NOMO-1 (cell line): ENCODE measurements around the gene TMA7.
"Not testable (repeated sequence)": the region's sequence is repeated elsewhere in the genome, so short reads cannot be mapped to it uniquely, and the experiment has no call there.

Experiments
- DNase-seq, 2 experiments: peaks; one replicate each; lab custom pipeline; 2025; ENCODE audit not compliant: unreplicated experiment in 2 of 2; lab: John Stamatoyannopoulos, UW

The TMA7 gene

DNA sequence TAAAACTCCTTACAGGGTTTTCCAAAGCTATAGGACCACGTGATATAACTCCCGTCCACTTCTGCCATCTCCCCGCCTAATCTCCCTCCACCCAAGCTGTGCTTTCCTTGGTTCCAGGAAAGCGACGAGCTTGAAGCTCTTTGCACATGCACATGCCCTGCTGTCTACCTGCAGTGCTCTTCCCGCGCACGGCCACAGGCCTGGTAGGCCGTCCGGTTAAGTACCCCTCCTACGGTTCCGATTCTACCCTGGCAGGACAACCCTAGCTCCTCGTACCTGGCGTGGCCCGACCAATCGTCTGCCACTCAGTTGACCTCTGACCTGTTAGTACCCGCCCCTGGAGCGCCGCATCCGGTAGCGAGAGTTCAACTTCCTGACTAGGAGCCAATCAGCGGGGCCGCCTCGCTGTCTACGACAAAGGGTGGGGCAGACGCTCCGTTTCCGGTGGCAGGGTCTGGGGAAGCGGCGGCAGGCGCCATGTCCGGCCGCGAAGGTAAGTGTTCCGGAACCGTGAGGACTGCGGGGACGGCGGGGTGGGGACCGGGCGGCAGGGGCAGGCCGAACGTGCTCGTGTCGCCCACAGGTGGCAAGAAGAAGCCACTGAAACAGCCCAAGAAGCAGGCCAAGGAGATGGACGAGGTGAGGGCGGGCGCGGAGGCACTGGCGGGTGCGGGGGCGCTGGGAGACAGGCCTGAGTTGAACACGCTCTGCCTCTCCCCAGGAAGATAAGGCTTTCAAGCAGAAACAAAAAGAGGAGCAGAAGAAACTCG, at the start of gene TMA7, which contains the start of gene CCDC51:
Gene TMA7, plus strand, starts transcription at position 438 of the 770 bp plus-strand sequence. Its CDS starts 40 bp downstream, at position 478.
Gene CCDC51, minus strand, starts transcription at position 300 of the 770 bp plus-strand sequence. CDS start 4,991 bp downstream, outside the sequence.
- peak; percentile 95 to 98 for DNase-seq

DNA sequence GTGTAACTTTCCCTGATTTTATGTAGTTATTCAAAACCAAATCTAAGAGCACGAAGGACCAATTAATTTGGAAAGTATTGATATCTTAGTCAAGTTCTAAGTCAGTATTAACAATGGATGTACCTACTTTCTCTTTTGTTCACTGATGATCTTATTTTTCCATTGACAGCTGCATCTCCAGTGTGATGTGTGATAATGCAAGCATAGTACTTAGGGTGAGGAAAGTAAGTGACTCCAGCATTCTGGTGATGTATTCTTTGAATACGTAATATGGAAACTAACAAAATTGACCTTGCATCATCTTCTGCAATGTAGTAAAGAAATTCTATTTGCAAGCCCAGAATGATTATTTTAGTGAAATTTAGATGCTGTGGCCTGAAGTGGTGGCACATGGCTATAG, 45.7 kb upstream of the TMA7 start:
- no peak for DNase-seq

DNA sequence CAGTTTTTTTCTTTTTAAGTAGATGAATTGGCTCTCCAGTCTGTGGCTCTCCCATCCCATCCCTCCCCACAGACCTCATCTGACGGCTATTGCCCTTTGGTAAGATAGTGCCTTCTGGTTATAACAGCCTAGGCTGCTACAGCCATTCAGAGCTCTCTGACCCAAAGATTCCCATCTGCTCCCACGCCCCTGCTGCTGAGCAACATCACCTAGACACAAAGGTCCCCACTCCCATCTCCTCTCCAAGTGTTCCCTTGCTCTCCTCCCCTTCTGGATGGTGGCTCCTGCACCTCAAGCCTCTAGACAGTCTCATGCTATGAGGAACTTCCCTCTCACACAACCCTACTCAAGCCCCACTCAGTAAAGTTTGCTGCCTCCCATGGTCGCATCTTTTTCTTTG, 44.3 kb upstream of the TMA7 start:
- no peak for DNase-seq

DNA sequence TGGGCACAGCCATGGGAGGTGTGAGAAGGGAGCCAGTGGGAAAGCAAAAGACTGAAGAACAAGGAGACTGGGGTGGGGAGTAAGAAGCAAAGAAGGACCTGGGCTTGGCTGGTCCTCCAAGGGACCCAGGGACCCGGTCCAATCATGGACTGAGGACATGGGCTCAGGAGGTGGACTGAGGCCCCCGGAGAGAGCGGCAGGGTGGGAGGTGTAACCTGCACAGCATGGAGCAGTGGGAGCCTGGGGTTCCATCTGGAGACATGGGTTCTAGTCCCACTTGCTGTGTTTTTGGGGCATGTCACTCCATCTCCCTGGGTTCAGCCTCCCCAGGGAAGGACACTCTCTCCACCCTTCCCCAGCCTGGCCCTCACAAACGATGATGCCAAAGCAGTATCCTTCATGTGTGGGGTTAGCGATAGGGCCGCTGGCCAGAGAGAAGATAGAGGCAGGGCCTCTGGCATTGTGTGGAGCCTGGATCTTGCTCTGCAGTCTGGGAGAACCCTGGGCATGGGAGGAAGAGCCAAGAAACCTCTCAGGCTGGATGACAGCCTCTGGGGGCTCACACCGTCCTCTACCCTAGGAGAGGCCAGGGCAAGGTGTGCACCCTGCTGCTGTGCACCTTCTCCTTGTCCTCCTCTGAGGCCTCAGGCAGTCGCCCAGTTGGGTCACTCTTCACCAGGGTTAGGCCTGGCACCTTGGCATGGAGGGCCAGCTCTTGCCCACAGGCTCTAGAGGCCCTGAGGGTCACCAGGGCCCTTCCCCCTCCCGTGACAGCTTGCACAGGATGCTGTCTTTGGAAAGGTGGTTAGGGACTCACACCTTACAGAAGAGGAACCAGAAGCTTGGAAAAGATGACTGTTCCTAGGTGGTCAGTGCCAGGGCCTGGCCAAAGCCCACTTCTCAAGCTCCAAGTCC, 42.0 kb upstream of the TMA7 start:
- no peak for DNase-seq

DNA sequence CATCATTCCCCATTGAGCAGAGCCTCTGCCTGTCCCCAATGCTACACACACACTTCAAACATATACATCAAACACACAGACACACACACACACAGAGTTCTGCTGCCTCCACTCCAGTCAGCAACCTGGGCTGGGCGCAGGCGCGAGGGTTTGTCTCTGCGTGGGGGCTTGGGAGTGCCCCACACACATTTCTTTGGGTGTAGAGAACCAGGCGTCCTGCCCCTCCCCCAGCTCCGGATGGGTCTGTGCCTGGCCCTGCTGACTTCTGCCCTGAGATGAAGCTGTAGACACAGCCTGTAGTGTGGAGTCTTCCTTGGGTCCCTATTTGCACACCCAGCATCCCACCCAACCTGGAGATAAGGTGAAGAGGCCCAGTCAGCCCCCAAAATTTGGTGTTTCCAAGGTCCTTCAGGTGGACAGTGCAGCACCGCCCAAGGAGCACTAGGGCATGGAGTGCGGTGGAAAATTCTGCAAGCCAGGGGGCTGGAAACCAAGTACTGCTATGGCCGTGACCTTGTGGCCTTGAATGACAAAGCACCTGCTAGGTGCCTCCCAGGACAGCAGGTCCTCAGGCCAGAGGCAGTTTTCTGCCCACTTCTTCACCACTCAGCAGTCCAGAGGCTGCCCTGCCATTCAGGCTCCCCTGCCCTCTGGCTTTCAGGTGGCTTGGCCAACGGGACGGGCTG, 41.2 kb upstream of the TMA7 start:
- no peak for DNase-seq

DNA sequence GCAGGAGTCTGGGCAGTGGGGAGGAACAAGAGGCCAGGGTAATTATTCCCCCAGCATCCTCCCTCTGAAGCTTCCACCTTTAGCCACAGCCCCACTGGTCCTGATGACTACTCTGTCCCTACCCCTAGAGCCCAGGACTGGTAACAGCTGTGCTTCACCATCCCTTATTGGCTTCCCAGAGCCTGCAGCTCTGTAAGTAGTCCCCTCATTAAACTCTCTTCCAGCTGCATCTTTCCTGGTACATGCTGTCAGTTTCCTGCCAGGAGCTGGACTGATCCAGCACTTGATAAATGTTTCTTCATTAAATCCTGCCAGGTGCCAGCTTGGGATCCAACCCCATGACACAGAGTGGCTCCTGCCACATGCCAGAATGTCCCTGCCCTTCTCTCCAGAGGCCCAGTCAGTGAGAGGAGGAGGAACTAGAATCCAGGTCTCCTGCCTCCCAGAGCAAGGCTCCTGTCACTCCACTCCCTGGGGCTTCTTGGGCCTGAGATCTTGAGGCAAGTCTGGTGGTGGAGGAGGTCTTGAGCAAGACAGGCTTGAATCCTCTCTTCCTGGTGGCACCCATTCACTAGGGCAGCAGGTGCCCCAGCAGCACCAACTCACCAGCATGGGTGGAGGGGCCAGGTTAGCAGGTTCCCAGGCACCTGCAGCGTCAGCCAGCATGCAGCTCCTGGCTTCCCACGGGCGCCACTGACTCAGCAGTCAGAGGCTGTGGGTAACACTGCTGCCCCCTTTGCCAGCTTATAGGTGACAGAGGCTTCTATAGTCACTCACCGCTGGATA, 40.5 kb upstream of the TMA7 start:
- DNase-seq, result no peak

DNA sequence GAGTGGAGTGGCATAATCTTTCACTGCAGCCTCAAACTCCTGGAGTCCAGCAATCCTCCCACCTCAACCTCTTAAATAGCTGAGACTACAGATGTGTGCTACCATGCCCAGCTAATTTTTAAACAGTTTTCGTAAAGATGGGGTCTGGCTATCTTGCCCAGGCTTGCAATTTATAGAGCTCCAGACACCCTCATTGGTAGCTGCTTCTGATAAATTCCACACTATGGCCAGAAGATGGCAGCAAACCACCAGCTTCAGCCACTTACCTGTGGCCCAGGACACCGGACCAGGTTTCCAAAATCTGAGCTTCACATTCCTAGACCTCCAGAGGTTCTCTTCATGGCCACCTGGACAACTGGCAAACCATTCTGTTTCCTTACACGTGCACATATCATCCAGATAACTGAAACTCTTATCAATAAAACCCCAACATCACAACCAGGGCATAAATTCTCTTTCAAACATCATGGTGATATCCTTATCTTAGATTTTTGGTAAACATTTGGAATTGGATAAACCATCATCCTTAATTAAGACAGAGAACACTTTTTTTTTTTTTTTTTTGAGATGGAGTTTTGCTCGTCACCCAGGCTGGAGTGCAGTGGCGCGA, 39.1 kb upstream of the TMA7 start:
- peak; percentile 18 to 50 for DNase-seq

DNA sequence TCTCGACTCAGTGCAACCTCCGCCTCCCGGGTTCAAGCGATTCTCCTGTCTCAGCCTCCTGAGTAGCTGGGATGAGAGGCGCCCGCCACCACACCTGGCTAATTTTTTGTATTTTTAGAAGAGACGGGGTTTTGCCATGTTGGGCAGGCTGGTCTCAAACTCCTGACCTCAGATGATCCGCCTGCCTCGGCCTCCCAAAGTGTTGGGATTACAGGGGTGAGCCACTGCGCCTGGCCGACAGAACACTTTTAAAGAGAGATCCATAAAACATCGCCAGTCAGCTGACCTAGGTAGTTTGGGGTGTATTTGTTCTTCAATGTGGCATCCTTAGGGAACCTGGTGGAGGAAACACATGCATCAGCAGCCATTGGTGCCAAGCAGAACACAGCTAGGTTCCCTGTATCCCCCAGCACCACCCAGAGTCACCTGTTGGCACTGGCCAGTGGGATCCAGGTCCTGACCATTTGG, 38.6 kb upstream of the TMA7 start:
- DNase-seq, result not testable (repeated sequence)

DNA sequence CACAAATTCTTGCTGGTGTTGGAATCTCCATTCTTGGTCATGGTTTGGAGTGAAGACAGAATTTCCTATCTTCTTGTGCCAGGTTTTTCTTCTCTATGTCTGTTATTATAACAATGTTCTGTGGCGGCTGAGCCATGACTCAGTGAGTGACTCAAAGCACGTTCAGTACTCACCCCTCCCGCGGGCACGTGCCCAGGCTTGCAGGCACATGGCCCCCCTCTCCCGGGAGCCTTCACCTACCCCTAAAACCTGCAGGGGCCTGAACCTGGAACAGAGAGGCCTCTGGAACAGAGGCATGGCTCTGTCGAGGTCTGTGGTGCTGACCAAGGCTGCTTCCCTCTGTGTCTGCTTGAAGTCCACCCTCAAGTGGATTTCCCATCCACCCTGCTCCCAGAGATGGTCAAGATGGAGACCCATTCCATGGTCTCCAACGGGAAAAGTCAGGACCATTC, 37.8 kb upstream of the TMA7 start:
- no peak for DNase-seq

DNA sequence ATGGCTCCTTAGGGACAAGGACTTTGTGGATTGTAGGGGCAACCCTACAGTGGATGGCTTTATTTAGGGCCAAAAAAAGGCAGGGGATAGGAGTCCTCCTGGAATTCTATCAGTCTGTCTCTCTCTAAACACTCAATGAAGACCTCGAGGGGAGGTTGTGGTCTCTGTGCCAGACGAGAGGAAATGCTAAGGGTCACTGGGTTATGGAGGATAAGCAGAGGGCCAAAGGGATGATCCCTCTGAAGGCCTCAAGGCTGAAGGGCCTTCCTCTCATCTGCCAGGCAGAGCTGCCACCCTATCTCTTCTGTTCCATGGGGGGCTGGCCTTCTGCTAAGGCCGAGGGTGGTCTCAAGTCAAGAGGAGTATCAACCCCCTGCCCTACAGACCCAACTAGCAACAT, 37.1 kb upstream of the TMA7 start:
- DNase-seq, result no peak

DNA sequence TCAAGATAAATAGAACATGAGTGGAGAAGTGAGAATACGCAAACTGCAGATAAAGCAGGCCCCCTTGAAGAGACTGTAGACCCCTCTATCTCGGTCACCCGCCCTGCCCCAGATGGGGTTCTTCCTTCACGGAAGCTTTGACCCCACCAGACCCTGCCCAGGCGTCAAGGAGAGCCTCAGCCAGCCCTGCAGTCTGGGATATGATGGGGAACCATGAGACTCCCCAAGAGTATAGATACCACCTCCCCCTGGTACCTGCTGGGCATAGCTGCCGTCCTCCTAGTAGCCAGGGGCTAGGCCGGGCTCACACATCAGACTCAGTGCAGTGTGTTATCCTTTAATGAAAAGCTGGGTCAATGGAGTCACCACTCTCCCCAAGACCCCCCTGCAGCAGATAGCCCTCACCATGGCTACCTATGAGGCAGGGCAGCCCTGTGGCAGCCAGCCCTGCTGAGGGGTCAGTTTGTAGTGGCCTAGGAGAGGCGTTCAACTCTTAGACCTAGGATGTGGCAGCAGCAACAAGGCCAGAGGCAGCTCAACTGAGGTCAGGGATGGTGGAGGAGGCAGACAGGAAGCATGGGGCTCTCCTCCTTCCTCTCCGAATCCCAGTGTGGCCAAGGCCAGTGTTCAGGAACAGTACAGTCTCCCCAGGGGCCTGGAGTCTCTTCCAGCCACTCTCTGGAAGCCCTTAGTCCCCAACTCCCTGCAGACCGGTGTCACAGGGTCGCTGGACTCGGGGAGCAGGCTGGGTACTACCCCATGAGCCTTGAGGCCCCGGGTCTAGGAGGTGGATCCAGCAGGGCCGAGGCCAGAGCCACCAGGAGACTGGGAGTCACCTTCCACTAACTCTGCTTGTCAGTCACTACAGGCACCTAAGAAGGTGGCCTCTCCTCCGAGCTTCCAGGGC, 36.3 kb upstream of the TMA7 start:
- DNase-seq, result no peak

DNA sequence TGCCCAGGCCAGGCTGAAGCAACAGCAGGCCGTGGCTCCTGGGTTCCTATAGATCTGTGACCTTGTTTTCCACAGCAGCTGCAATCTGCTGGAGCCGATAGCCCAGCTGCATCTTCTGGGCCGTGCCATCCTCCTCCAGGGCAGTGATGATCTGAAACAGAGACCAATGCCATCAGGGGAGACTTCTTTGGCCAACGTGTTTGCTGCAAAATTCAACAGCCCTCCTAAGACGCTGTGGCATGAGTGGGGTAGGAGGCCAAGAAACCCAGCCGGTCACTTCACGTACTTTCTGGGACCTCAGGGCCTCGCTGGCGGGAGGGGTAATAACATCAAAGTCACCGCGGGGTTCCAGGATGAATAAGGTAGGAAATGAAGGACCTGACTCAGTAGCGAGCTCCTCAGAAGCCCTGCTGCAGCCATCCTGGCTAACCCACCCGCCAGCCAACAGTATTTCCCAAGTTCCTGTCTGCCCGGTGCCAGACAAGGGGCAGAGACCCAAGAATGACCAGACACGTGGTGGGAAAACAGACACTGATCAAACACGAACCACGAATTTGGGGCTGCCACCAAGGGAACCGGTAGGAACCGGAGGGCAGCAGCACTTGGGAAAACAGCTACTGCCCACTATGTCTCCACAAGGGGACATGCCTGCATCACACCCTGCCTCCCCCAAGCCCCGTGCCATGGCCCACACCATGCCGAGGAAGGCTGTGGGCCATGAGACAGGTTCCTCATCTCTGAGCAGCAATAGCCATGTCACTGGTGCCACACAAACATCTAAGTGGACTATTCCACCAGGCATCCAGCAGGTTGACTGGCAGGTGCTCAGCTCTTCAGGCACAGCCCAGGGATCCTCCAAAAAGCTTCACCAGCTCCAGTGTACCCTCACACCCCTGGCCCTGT, 35.4 kb upstream of the TMA7 start:
- no peak for DNase-seq

DNA sequence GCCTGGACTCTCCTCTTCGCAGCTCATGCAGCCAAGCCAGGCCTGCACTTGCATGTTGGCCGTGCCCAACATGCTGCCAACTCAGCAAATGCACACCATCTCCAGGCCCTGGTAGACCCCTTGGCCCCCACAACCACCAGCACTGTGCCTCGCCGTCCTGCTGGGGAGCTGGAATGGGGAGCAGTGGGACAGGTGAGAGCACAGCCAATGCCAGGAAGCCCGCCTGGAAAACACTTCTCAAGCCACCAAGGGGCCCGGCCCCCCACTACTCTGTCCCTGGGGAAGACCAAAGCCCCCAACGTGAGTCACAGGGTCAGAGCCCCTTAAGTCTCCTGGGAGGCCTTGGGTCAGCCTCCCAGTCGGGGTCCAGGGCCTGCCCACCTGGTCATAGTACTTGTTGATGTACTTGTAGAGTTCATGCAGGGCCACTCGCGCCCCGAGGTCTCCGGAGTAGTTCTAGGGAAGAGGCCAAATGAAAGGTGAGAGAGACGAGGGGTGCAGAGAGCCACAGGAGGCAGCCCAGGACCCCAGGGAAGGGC, 34.6 kb upstream of the TMA7 start:
- DNase-seq, result no peak

DNA sequence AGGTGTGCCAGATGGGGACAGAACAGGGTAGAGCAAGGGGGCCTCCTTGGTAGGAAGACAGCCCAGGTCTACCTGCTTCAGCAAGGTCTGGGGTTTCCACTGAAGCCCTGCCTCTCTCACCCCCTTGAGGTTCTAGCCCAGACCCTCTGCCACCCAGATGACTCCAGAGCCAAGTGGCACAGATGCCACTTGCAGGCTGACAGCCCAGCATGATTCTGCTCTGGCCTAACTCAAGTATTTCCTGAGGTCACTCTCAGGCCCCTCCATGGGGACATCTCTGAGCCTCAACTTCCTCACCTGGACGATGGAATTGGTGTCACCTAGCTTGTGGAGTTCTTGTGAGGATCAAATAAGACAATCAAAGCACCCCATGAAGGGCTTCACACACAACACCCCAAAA, 34.1 kb upstream of the TMA7 start:
- no peak for DNase-seq

DNA sequence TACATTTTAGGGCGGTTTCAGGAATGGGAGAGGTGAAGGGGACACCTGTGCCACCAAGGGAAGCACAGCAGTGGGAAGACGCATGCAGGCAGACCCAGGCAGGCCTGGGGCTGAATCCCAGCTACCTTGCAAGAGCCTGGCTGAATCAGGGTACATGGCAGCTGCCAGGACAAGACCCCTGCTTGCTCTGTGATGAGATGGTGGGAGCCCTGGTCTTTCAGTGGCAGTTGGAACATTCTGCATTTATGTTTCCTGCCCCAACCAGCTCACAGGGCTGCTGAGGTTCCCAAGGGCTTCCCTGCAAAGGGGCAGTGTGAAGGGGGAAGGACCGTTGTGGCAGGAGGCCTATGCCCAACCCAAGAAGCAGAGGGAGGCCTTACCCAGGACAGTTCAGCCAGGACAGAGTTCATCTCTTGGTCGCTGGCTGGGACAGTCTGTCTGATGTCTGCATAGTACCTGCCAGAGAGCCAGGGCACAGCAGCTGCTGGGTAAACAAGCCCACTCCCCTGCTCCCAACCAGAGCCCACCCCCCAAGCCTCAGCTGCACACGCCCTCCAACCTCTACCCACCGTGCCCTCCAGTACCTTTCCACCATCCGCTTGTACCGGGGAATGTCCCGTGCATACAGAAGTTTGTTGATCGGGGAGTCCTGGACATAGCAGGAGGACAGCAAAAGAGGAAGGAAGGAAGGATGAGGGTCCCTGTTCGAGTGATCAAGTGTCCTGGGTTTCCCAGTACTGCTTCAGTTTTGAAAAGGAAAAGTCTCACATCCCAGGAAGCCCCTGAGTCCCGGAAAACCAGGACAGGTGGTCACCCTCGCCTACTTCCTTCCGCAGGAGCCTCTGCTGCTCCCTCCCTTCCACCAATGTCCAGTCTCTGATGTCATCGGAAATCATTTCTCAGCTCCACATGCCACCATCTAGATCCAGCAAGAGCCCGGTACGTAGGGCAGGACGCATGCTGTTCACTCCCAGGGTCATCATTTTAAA, 33.3 kb upstream of the TMA7 start:
- no peak for DNase-seq

DNA sequence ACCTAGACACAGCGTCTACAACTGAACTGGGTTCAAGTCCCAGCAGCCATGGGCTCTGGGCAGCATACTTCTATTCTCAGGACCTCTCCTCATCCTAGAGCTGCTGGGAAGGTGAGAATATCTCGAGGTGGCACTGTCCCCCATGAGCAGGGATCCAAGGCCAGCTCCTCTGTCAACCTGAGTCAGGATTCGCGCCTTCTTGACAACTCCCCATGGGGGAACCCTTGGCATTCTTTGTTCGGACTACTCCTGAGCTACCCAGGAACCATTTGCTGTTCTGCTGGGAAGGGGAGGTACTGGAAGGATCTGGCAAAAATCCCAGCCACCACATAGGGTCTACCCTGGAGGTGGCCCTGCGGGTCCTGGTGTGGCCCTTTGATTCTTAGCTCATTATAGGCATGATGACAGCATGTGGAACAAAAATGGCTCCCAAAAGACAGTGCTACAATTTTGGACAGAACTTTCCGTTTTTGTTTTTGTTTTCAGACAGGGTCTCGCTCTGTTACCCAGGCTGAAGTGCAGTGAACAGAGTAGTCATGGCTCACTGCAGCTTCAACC, 32.4 kb upstream of the TMA7 start:
- DNase-seq, result no peak
